Measurements from ENCODE around the gene GLI2. TPM values are rescaled to one million over a fixed set of nuclear protein-coding genes. Genes with fewer than 3 reads are reported as not detected.
A peak's percentile ranks its signal among the peaks of the same experiment; 100 is the strongest.

The GLI2 gene
- total RNA-seq, 1 experiment from 2014 or later, result 3.4 TPM

DNA sequence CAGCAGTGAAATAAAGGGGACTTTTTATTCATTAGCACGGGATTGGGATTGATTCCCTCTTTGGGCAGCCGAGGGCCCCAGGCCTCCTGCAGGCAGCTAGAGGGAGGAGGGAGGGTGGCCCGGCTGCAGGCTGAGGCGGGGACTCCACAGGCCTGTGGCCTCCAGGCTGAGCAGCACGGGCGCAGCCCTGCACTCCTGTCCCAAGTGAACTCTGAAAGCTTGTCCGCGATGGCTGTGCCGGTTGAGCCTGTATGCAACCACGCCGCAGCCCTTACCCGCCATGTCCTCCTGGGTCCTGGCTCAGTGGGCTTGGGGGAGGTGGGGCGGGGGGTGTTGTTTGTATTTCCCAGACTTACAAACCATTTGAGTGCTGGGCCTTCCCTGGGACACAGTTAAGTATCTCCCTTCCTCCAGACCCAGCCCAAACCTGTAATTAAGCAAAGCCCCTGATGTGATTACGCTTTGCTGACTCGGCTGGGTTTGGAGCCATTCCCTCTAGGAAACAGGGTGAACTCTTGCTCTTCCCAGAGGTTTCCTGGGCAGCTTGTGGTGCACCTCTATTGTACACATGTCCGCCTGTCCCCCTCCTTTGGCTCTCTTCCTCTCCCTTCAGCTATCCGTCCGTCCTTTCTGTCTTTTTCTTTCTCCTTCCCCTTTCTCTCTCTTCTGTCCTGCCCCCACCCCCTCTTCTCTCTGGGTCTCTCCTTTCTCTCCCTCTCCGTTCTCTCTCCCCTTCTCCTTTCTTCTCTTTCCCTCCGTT lies 5.3 kb downstream of the GLI2 start (continued):
- TF ChIP-seq, protein P1, sequence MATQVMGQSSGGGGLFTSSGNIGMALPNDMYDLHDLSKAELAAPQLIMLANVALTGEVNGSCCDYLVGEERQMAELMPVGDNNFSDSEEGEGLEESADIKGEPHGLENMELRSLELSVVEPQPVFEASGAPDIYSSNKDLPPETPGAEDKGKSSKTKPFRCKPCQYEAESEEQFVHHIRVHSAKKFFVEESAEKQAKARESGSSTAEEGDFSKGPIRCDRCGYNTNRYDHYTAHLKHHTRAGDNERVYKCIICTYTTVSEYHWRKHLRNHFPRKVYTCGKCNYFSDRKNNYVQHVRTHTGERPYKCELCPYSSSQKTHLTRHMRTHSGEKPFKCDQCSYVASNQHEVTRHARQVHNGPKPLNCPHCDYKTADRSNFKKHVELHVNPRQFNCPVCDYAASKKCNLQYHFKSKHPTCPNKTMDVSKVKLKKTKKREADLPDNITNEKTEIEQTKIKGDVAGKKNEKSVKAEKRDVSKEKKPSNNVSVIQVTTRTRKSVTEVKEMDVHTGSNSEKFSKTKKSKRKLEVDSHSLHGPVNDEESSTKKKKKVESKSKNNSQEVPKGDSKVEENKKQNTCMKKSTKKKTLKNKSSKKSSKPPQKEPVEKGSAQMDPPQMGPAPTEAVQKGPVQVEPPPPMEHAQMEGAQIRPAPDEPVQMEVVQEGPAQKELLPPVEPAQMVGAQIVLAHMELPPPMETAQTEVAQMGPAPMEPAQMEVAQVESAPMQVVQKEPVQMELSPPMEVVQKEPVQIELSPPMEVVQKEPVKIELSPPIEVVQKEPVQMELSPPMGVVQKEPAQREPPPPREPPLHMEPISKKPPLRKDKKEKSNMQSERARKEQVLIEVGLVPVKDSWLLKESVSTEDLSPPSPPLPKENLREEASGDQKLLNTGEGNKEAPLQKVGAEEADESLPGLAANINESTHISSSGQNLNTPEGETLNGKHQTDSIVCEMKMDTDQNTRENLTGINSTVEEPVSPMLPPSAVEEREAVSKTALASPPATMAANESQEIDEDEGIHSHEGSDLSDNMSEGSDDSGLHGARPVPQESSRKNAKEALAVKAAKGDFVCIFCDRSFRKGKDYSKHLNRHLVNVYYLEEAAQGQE (IDR thresholded peaks at IDR 0.05; ENCODE audit: low read depth), result no peak
- no peak for TF ChIP-seq EZH2phosphoT487 (IDR thresholded peaks at IDR 0.05; ENCODE audit: borderline replicate concordance)
- TF ChIP-seq, protein P2, sequence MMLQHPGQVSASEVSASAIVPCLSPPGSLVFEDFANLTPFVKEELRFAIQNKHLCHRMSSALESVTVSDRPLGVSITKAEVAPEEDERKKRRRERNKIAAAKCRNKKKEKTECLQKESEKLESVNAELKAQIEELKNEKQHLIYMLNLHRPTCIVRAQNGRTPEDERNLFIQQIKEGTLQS (IDR thresholded peaks at IDR 0.05), result no peak
- no peak for TF ChIP-seq CBX3 (IDR thresholded peaks at IDR 0.05; ENCODE audit: low read depth)
- no peak for TF ChIP-seq SRF (IDR thresholded peaks at IDR 0.05; ENCODE audit: low read depth)

DNA sequence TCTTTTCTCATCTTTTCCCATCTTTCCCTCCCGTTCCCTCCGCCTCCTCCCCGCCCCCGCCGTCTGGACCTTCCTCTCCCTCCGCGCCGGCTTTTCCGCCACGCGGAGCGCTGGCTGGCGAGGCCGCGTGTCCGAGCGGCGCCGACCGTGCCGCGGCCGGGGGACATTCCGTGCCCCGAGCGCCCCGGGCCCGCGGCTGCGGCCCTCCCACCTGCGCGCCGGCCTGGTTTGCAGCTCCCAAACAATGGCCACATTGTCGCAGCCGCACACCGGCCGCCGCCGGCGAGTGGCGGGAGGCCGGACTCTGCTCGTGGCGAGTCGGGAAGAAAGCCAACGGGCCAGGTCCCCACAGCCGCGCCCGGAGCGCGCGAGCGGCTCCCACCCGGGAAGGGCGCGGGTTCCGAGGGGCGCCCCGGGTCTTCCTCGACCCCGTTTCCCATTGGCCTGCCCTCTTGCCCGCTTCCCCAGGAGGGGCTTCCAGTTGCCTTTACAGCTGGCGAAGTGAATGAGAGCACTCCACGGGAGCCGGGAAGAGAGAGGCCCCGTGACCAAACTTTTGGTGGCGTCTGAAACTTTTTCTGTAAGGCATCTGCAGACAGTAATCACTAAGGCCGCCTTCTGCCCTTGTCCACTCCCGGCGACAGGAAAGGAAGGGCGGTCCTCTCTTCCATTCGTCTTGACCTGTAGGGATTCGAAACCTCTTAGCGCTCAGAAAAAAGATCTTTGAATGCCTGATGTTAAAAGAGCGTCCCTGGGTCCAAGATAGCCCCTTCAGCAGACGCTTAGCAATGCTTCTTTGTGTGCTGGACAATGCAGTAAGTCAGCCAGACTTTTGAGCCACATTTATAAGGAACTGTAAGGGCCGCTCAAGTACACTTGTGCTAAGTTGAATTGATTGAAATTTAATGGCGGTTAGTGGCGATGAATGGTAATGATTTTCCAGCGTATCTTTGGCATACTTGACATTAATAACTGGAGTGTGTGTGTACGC lies 6.2 kb downstream of the GLI2 start:
- ChIA-PET POLR2A (no interaction called here), RAD21 (ENCODE audit: low non-redundant PET in 1 of 2, low total read pairs in 2 of 2, uncharacterized antibody in 2 of 2, unreplicated experiment in 2 of 2) (no interaction called here), CTCF (no interaction called here)
- Histone ChIP-seq H3K9me3 (ENCODE audit: control insufficient read depth in 1 of 2, insufficient read depth in 1 of 2, low read depth in 1 of 2, low read length in 2 of 2) (no peaks in the 10 kb centered on the region), H4K20me1 (ENCODE audit: insufficient read depth) (no peaks in the 10 kb centered on the region), H3K27ac (ENCODE audit: low read depth, low read length) (no peak overlapping the region), H3K36me3 (ENCODE audit: control insufficient read depth in 1 of 2, insufficient read depth in 2 of 2, low read length in 2 of 2) (no peaks in the 10 kb centered on the region), H3K4me2 (ENCODE audit: low read length) (peak overlapping the region; percentile 65), H3K9ac (ENCODE audit: low read length) (no peak overlapping the region), H3K79me2 (ENCODE audit: insufficient read depth, low read length) (no peaks in the 10 kb centered on the region), H3K27me3 (ENCODE audit: insufficient read depth, low read length) (peaks cover 8% of the 10 kb centered on the region; the same call in 1 of the 2 replicates), H3K4me3 (replicated peaks in 1 of 2; ENCODE audit: low read depth in 1 of 2, low read length in 2 of 2) (peak overlapping the region; percentile 20 to 39; a peak in 2 of 4 replicates), H2AFZ (ENCODE audit: low read depth, low read length, poor library complexity, severe bottlenecking) (no peak overlapping the region), H3K9me2 (ENCODE audit: insufficient read depth) (no peaks in the 10 kb centered on the region), H3K4me1 (ENCODE audit: control insufficient read depth in 1 of 2, insufficient read depth in 2 of 2, low read length in 2 of 2) (peaks cover 11 to 32% of the 10 kb centered on the region in 2 experiments)
- intact Hi-C loops (cut with micrococcal nuclease), result no loop called here
- BruUV-seq (replicated peaks), result no TSS peak
- TF ChIP-seq TCF7L2 (IDR thresholded peaks at IDR 0.05; ENCODE audit: borderline replicate concordance, extremely low read depth, insufficient read depth, insufficient read length) (no peak), CBX3 (IDR thresholded peaks at IDR 0.05; ENCODE audit: low read depth) (no peak), SRF (IDR thresholded peaks at IDR 0.05; ENCODE audit: low read depth) (no peak), RAD21 (IDR thresholded peaks at IDR 0.05; ENCODE audit: low read depth) (no peak), EGR1 (IDR thresholded peaks at IDR 0.05; ENCODE audit: low read depth) (no peak), ZNF274 (IDR thresholded peaks at IDR 0.05; ENCODE audit: low read depth, low read length) (no peak), CEBPB (IDR thresholded peaks at IDR 0.05; ENCODE audit: low read depth) (no peak), SIN3A (IDR thresholded peaks at IDR 0.05; ENCODE audit: low read depth) (no peak)
- ATAC-seq, result no peak
- no peak for DNase-seq (ENCODE audit: low read depth, low spot score)

Data from HCT116 (cell line).